Activated CD4-positive, alpha-beta T cell treated with anti-CD3 and anti-CD28 coated beads, Interleukin-2, amount 50 U/mL, for 16 hours (primary cell): ENCODE measurements around the gene LZTFL1.

Experiments
- DNase-seq: peaks from one replicate; pipeline ENCODE4 v3.0.0-alpha.2; 2020

The LZTFL1 gene

GRCh38 chr3:45807133-45807532 is 34.8 kb downstream of the LZTFL1 start:
- no peak for DNase-seq

DNA sequence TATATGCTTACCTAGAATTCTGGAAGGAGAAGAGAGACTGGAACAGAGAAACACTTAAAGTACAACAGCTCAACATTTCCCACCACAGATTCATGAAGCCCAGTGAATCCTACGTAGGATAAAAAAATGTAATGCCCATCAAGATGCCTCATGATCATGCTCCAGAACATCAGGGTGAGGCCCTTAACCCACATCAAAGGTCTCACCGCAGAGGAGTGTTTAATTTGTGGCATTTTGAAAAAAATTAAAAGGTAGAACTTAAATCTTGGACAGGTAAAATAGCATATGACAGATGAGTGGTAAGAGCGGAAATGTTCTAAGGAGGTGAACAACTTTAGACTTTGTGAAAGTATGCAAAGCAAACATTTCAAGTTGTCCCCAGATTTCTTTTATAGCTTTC is 35.8 kb downstream of the LZTFL1 start:
- no peak for DNase-seq

DNA sequence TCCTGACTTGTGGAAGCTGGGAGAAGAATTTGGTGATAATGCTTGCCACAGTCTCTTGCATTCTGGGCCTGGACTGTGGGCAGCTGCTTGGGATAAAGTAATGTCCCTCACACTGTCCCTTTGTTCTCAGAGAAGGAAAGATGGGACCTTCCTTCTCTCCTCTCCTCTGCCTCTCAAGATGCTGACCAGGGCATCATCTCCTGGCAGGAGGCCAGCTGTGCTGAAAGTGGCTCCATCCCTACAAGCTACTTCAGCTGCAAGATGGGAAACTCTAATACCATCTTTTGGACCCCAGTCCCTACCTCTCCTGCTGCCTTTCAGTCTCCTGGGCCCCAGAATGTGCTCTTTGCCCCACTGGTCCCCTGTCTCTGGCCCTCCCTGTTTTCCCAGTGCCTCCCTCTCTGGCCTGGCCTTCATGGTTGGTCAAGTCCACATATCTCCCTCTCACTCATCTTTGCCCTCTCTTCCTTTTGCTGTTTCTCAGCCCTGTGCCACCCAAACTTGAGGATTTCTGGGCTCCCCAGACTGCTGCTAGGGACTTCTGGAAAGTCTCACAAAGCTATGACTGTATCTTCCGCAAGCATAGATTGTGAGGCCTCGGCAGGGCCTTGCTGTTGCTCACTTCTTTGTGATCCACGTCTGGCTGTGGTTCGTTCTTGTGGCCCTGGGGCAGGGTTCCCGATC is 38.5 kb downstream of the LZTFL1 start:
- DNase-seq = no peak

- DNase-seq = no peak
Observed at GRCh38 chr3:45802146-45802545, 39.8 kb downstream of the LZTFL1 start.

GRCh38 chr3:45800611-45801010 is 41.3 kb downstream of the LZTFL1 start:
- no peak for DNase-seq

GRCh38 chr3:45799586-45799985 is 42.3 kb downstream of the LZTFL1 start:
- DNase-seq = no peak

DNA sequence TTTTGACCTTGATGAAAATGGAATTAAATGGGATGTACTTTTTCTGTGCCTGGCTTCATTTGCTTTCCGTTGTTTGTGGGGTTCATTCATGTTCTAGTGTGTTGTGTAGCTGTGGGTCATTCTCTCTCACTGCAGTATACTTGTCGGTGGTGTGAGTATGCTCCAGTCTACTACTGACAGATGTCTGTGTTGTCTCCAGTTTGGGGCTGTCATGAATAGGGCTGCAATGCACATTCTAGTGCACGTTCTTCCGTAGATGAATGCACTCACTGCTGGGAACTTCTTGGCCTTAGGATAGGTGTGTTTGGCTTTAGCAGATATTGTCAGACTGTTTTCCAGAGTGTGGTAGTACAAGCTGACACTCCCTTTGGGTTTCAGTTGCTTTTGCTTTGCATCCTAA is 43.9 kb downstream of the LZTFL1 start:
- DNase-seq = no peak

DNA sequence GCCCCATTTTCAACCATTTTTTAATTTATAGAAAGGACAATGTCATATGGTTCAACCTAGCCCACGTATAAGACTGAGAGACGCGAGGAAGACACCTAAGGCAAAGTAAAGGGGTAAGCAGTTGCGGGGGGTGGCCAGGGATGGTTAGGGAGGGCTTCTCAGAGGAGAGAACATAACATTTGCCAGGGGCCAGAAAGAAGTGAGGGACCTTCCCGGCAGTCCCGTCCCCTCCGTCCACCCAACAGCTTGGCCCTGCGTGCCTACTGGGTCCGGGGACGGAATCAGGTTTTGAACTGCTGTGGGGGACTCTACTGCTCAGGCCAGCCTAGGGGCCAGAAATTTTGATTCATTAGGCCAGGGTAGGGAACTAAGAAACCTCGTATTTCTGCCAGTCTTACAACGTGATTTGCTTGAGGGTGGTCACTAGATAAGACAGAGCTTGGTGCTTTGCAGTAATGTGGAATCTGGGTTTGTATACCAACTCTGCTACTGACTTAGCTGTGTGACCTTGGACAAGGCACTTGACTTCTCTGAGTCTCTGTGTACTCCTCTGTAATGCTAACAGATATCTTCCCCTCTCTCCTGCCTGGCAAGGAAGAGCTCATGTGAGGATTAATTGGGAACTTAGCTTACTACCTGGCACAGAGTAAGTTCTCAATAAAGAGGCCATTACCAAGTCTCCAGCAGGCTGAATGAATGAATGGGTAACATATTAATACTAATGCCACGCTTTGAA is 44.8 kb downstream of the LZTFL1 start:
- no peak for DNase-seq

- no peak for DNase-seq
Observed at GRCh38 chr3:45795882-45796765, 45.8 kb downstream of the LZTFL1 start, which contains the start of gene SLC6A20. SLC6A20 (minus strand) TSS chr3:45796536; CDS start chr3:45796419, 117 bp downstream.

GRCh38 chr3:45795509-45795881 is 46.4 kb downstream of the LZTFL1 start:
- DNase-seq = no peak

DNA sequence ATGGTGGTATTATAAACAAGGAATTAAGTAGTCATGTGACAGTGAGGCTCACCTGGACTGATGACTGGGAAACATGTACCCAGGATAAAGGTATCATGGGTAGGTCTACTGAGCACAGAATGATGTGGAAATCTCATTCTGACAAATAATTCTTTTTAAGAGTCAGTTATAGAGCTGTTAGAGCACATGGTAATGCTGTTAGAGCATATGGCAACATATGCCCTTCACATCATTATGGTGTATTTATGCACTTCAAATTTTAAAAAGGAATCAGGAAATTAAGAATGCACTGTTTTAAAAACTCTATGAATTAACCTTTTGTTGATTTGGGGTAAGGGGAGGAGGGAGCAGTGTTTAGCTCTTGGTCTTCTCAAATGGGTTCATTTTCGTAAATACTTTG is 47.3 kb downstream of the LZTFL1 start:
- DNase-seq = no peak

- DNase-seq = no peak
Observed at GRCh38 chr3:45794177-45794560, 47.8 kb downstream of the LZTFL1 start.

- DNase-seq = no peak
Observed at GRCh38 chr3:45793482-45794176, 48.3 kb downstream of the LZTFL1 start.

DNA sequence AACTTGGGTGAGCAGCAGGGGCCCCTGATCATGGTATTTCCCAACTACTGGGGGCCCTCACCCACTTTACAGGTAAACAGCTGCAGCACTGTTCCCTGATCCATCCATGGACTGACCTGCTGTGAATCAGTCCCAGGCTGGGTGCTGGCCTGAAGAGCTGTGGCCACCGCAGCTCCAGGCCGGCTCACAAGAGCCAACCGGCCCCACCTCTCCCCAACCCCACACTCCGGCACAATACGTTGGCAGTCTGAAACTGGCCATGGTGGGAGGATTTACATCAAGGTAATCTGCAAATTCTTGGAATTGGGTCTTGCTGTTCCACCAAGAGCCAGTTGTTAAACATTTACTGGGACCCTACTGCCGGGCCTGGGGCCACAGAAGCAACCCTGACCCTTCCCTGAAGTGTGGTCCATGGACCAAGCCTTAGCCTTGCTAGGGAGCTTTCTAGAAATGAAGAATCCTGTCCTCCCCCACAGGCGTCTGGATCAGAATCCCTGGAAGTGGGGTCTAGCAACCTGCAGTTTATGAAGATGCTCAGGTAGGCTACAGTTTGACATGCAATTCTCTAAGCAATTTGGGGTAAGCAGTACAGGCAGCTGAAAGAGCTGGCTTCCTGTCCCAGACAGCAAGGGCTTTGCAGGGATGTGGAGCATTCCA is 49.3 kb downstream of the LZTFL1 start:
- no peak for DNase-seq

DNA sequence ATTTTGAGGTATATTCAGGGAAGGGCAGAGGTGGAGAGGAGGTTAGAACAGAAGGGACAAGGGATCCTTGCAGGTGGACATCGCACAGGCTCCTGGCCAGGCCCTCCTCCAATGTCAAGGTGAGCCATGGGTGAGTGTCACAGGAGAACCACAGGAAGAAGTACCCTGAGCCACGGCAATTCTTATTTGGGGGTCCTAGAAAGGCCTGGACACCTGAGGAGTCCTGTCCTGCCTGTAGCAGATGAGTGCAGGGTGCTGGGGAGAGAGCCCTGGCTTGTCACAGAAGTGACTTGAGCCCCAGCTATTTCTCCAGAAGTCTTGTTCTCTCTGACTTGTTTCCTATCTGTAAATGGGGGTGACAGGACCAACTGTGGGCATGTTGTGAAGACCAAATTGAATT is 49.9 kb downstream of the LZTFL1 start:
- no peak for DNase-seq

- no peak for DNase-seq
Observed at GRCh38 chr3:45790596-45790995, 51.3 kb downstream of the LZTFL1 start.

DNA sequence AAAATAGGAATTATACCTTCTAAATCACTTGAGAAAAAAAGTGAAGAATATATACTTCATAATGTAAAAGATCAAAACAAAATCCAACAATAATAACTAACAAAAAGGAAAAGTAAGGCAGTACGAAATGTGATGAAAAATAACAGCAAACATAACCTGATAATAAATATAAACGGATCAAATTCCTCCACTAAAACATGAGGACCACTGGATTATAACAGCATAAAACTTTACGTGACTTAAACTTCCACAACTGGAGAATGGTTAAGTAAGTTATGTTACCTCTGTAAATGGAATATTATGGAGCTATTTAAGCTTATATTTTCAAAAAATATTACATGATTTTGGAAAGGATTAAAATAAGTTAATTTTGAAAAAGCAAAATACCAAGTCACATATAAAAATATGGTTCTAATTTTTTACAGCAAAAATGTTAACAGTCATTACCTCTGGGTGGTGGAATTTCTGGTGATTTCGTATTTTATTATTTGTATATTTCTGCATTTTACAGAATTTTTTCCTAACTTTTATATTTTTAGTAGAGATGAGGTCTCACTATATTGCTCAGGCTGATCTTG is 52.6 kb downstream of the LZTFL1 start:
- DNase-seq = no peak

DNA sequence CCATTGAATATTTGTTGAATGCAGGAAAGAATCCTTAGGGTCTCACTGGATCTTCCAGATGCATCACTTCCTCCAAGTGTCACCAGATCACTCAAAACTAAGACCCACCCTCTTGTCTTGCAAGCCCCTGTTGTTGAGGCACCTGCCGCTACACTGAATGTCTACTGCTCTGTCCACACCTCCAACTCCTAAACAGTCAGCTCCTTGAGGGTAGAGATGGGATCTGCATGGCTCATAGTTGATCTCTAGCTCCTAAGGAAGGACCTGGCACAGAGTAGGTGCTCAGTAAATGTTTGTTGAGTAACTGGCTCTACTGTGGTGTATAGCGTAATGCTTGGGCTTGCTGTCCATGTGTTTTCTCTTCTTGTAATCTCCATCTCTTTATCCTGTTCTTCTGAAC is 54.4 kb downstream of the LZTFL1 start:
- DNase-seq = no peak

DNA sequence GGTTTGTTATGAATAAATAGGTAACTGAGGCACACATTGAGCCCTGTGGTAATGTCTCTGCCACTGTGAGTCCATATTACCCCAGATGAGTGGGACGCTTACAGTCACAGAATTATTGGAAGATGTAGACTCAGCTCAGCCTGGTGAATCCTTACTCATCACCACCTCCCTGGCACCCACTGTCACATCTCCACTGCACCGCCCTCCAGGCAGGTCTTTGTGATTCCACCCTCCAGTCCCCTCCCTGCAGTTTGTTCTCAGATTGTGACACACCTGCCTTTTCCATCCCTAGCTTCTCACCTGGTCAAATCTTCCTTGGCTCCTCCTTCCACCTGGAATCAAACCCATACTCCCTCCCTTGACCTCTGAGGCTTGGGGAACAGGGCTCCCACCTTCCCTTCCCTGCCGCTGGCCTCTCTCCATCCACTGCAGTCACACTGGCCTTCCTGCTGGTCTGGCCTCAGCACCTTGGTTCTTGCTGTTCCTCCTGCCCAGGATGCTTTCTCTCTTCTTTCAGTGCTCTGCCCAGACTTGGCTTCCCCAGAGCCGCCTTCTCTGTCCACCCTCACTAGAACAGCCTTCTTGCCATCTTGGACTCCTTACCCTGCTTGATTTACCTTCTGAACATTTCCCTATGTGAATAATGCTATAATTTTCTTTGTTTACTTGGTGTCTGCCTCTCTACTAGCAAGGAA is 55.0 kb downstream of the LZTFL1 start:
- DNase-seq = no peak

DNA sequence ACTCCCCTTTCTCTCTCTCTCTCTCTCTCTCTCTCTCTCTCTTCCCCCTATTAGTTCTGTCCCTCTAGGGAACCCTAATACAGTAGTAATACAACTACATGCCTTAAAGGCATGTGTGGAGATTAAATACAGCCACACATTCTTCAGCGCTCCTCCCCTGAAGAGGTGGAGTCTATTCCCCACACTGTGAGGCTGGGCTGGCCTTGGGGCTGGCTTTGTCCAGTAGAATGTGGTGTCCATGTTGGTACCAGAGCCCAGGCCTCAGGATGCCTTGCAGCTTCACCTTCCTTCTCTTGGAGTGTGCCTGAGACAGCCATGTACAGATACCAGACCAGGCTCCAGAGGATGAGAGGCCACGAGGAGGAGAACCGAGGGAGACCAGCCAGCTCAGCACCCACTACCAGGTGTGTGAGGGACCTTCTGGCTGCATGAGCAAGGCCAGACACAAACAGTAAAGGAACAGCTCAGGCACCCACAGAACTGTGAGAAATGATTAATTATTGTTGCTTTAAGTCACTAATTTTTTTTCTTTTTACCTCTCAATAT is 56.2 kb downstream of the LZTFL1 start:
- no peak for DNase-seq

DNA sequence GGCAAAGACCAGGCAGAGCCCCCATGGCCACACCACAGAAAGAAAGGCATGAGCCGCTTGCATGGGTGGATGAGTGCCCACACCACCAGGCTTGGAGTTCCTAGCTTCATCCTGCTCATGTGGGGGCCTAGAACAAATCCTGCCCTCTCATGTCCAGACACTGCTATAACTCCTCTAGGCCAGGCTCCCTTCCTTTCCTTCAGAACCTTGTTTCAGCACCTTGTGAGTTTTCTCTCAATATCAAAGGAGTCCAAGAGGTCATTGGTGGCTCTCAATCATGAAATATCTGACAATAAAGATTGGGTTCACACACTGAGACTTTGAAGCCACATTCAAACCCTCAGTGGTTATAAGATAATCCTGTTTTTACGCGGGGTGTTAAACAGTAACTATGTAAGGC is 58.3 kb downstream of the LZTFL1 start:
- DNase-seq = no peak
